Omental fat pad (tissue), 4 donors: Measurements from ENCODE around the gene SOWAHB. TPM values are rescaled to one million over a fixed set of nuclear protein-coding genes. Genes with fewer than 3 reads are reported as not detected.

Experiments used
- ATAC-seq: fragments of 150-250 bp; one replicate; pipeline ENCODE4 v1.9.1; 2016; ENCODE audit warnings: mild to moderate bottlenecking, moderate library complexity; ENCODE audit not compliant: low FRiP score
- DNase-seq: peaks from one replicate; pipeline ENCODE4 v3.0.0-alpha.2; 2019; ENCODE audit warnings: low spot score
- CTCF ChIP-seq, 3 donors: fragments of 450-650 bp; IDR thresholded peaks; one replicate each; pipeline ENCODE4 v1.5.1; 2016 to 2017; ENCODE audit warnings: antibody characterized with exemption in 3 of 3, mild to moderate bottlenecking in 3 of 3, moderate library complexity in 2 of 3
- total RNA-seq, 4 donors: library from RNA; depleted of rRNA; stranded (reverse); fragments of >200 nt; gene quantifications; one replicate each; pipeline ENCODE4 v1.1.0, GENCODE V29; 2016

Gene SOWAHB
- under 1 TPM in 2 of 4 donors, not detected in 2; 0.12 to 0.28 TPM for total RNA-seq

DNA sequence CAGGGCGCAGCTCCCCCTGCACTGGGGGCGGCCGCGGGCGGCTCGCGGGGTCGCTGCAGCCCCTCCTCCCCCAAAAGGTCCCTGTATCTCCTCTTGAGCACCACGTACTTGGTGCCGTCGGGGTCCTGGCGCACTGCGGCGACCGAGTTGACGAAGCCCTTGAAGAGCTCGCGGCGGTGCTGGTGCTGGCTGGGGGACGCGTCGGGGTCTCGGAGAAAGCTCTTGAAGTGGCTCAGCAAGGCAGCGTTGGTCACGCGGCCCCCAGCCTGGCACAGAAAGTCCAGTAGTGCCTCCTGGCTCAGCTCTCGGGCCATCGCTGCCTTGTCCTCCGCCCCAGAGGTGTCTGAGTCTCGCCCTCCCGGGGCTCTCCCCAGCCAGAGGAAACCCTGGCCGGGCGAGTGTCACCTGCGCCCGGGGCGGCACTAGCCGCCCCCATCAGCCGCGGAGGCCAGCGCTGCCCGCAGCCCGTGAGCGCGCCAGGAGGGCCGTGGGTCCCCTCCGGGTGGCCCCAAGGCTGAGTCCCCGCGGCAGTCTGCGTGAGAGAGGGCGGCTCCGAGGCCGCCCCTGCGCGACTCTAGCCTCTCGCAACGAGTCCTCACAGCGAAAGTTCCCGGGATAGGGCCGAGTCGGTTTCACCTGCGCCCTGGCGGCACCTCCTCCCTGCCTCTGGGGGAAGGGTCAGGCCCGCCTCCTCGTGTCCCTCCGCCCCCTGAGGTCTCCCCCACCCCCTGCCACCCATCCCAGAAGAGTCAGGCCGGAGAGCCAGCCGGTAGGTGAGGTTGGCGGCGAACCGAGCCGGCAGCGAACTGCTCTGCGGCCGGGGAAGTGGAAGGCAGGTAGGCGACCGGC lies at the start of gene SOWAHB:
TSS of gene SOWAHB (minus strand) at position 609 of the 849 bp plus-strand sequence. CDS start at position 314, 295 bp downstream.
- DNase-seq (no peak), ATAC-seq (peak; percentile 49)
- TF ChIP-seq CTCF (IDR thresholded peaks at IDR 0.05) = no peak

DNA sequence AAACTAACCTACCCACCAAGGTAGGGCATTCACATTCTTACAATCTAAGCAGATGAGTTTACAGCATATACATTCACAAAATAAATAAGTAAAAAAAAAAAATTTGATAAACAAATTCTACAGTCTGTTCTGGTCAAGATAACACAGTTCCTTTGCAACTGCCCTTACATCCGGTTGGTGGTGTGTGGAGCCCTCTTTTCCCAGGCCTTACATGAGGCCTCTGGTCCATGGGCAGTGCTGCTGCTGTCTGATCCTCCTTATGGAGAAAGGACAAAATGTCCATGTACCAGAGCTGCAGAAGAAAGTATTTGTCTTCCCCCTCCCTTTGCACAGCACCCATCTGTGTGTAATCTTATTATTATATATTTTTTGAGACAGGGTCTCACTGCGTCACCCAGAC lies 49.4 kb upstream of the SOWAHB start:
- TF ChIP-seq CTCF (IDR thresholded peaks at IDR 0.05) = no peak
- no peak for ATAC-seq
- no peak for DNase-seq

DNA sequence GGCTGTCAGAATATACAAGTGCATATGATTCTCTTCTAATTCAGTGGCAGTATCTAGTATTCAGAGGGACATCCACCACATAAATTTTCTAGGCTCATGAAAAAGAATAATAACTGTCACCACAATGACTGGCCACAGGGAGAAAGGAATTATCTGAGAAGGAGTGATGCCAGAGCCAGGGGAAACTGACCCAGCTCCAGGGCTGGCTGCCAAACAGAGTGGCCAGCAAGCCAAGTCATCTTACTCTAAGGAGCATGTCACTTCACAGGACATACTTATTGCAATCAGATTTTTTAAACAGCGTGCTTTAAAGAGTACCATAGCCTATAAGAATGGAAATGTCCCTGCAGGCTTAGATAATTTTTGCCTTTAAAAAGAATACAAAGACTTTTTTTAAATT lies 45.8 kb upstream of the SOWAHB start:
- ATAC-seq = no peak
- no peak for DNase-seq
- TF ChIP-seq CTCF (IDR thresholded peaks at IDR 0.05) = no peak

GRCh38 chr4:76943129-76943620 lies 45.2 kb upstream of the SOWAHB start:
- no peak for TF ChIP-seq CTCF (IDR thresholded peaks at IDR 0.05)
- peak; percentile 88 for ATAC-seq
- DNase-seq = no peak

GRCh38 chr4:76939184-76939583 lies 41.2 kb upstream of the SOWAHB start:
- no peak for ATAC-seq
- DNase-seq = no peak
- TF ChIP-seq CTCF (IDR thresholded peaks at IDR 0.05) = no peak

- no peak for ATAC-seq
- no peak for DNase-seq
- no peak for TF ChIP-seq CTCF (IDR thresholded peaks at IDR 0.05)
These were observed 33.8 kb upstream of the SOWAHB start for GRCh38 chr4:76931576-76932276.
